Mesangial cell (primary cell): Measurements from ENCODE around the gene HIRIP3. TPM values are rescaled to one million over a fixed set of nuclear protein-coding genes. Genes with fewer than 3 reads are reported as not detected.

Experiments
- total RNA-seq: library from RNA; depleted of rRNA; stranded (reverse); fragments of >200 nt; gene quantifications from 2 replicates; pipeline ENCODE4 v1.2.3, GENCODE V29; 2015

Gene HIRIP3, protein sequence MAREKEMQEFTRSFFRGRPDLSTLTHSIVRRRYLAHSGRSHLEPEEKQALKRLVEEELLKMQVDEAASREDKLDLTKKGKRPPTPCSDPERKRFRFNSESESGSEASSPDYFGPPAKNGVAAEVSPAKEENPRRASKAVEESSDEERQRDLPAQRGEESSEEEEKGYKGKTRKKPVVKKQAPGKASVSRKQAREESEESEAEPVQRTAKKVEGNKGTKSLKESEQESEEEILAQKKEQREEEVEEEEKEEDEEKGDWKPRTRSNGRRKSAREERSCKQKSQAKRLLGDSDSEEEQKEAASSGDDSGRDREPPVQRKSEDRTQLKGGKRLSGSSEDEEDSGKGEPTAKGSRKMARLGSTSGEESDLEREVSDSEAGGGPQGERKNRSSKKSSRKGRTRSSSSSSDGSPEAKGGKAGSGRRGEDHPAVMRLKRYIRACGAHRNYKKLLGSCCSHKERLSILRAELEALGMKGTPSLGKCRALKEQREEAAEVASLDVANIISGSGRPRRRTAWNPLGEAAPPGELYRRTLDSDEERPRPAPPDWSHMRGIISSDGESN
- total RNA-seq: 5.7 and 21.7 TPM in 2 replicates

DNA sequence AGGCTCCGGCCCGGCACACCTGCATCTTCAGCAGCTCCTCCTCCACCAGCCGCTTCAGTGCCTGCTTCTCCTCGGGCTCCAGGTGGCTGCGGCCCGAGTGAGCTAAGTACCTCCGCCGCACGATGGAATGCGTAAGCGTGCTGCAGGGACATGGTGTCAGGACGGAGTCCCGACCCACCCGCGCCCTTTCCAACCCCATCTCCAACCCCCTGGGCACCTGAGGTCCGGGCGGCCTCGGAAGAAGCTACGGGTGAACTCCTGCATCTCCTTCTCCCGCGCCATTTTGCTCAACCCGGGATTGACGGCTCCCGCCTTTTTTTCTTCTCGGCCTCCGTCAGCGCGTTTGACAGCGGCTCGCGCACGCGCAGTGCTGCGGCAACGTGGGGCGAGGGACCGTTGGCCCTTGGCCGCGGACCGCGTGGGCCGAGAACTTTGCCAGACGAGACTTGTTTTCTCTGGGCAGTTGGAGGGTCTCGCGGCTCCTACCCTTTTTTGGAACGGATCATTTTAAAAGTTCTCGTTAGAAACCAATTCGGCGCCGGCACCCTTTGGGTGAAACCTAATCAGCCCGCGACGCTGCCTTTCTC, at the start of gene HIRIP3:
Gene HIRIP3 (minus strand): TSS at position 294 of the 587 bp plus-strand sequence. CDS start 12 bp downstream, at position 282.

DNA sequence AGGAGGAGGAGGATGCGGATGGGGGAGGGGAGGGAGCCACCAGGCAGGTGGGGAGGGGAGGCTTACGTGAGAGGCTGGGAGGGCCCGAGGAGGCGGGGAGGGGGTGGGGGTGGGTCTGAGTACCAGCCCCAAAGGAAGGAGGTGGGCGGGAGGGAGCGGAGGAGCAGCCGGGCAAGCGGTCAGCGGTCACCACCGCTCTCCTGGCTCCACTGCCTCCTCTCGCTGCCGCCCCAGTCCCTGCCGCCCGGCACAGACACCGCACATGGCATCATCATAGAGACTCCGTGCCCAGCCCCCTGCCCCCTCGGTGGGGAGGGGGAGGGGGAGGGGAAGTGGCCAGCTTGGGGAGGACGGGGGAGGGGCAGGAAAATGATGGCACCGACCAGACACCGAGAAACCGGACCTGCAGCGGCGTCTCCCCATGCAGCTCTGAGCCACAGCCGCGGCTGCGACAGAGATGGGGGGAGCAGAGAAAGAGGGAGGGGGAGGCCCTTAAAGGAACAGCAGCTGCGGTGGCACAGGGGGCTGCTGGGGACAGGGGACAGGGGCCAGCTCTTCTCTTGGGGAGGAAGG, 35.5 kb upstream of the HIRIP3 start, which contains the start of gene TLCD3B:
Gene TLCD3B (minus strand): TSS at position 431 of the 573 bp plus-strand sequence. CDS start 744 bp downstream, outside the sequence.

DNA sequence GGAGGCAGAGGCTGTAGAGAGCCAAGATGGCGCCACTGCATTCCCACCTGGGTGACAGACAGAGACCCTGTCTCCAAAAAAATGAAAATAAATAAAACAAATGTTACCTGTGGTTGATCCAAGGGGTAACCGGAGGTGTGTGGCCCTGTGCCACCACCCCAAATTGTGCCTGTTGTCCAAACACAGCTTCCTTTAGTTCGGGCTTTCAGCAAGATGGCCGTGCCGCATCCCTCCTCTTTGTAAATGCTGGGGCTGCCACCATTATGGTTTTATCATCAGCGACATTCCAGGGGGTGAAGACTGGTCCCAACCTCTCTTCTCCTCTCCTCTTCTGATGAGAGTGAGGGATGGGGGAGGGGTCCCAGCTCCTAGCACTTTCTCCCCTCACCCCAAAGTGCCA, 27.5 kb upstream of the HIRIP3 start, which contains the start of gene C16orf92:
Gene C16orf92 (plus strand): TSS at position 312 of the 400 bp plus-strand sequence. CDS start 143 bp downstream, outside the sequence.

DNA sequence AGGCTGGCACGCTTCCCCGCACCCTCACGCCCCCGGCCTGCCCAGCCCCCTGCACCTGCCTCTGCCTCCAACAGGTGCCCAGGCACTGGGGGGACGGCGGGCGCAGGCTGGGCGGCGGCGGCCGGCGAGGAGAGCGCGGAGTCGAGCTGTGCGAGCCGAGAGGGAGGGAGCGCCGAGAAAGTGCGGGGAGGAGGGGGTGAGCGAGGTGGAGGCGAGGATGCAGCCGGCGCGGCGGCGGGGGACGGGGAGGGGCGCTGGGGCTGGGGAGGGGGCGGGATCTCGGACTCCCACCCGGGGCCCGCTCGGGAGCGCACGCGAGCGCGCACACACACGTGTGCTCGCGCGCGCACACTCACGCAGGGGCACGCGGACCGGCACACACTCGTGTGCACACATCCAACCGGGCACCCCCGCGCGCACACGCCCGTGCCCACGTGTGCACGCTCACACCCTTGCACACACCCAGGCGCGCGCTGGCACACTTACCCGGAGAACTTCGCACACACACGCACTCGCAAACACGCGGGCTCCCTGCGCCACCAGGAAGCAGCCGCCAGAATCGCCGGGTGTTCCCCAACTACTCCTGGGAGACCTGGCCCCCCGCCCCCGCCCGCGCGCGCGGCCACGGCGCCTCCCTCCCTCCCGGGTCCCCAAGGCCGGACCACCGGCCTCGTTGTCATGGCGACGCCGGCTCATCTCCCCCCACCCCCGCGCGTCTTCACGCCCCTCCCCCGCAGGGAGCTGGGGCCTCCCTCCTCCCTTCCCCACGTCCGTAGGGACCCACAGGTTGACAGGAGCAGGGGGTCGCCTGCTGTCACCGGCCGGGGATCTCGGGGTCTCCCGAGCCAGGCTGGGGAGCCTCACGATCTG, 15.7 kb upstream of the HIRIP3 start, which contains the start of gene DOC2A:
Gene DOC2A (minus strand): TSS at position 184 of the 870 bp plus-strand sequence. CDS start 805 bp downstream, outside the sequence.

DNA sequence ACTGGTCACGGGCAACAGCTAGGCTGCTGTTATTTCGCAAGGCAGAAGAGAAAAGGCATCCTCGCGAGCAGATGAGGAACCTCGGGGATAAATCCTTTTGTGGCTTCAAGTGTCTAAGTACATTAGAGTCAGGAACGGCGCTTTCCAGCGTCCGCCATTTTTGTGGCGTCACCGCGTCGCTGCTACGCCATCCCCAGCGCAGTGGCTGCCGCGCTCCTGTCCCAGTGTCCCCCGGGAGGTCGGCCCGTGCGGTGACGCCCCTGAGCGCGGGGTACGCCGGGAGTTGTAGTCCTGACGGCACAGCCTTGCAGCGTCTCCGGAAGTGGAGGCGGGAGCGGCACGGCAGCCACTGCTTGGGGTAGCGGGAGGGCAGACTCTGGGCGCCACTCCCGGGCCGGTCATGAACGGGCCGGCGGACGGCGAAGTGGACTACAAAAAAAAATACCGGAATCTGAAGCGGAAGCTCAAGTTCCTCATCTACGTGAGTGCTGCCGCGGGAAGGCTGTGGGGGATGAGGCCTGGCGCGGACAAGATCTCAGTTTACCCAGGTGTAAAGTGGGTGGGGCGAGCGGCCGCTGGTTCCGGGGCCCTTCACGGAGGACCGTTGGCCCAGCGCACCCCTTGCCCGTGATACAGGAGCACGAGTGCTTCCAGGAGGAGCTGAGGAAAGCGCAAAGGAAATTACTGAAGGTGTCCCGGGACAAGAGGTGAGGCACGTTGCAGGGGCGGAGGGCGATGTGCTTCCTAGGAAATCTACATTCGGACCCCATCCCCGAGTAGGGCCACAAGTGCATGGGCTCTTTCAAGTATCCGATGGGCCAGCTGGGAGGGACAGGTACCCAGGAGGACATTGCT, 721 bp upstream of the HIRIP3 start, which contains the start of gene INO80E:
Gene INO80E (plus strand): TSS at position 331 of the 855 bp plus-strand sequence. CDS start 70 bp downstream, at position 401.

DNA sequence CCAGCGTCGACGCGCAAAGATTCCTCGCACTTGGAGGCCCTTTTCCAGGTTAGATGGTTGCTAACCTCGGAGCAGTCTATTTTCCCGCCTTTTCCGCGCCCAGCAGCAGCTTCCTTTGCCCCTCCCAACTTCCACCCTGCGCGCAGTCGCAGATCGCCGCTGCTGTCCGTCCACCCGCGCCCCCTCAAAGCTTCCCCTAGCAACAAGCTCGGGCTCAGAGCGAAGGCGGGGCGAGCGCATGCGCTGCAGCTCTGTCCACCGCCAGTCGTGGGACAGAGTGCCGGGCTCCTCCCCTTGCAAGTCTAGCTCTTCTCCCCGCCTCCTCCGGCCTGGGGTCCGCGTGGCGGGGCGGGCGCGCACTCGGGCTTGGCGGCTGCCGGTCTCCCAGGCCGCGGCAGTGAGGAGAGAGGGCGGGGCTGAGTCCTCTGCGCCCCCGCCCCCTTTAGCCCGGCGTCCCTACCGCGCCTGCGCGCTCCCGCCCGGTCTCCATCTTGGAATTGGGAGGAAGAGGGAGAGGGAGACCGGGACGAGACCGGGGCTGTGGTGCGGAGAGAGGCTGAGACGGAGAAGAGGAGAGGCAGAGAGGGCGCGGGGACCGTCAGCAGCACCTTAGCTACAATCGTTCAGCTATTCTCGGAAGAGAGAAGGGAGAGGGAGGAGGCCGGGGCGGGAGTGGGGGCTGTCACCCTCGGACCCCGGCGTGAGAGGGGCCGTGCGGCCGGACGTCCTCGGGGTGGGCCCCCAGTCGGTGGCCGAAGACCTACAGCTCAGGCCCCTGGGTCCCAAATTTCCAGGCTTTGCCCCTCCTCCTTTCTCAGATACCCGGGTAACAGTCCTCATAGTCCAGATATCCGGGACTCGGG, 21.8 kb downstream of the HIRIP3 start, which contains the start of gene TAOK2:
Gene TAOK2 (plus strand): TSS at position 485 of the 863 bp plus-strand sequence. CDS start 3,905 bp downstream, outside the sequence.

DNA sequence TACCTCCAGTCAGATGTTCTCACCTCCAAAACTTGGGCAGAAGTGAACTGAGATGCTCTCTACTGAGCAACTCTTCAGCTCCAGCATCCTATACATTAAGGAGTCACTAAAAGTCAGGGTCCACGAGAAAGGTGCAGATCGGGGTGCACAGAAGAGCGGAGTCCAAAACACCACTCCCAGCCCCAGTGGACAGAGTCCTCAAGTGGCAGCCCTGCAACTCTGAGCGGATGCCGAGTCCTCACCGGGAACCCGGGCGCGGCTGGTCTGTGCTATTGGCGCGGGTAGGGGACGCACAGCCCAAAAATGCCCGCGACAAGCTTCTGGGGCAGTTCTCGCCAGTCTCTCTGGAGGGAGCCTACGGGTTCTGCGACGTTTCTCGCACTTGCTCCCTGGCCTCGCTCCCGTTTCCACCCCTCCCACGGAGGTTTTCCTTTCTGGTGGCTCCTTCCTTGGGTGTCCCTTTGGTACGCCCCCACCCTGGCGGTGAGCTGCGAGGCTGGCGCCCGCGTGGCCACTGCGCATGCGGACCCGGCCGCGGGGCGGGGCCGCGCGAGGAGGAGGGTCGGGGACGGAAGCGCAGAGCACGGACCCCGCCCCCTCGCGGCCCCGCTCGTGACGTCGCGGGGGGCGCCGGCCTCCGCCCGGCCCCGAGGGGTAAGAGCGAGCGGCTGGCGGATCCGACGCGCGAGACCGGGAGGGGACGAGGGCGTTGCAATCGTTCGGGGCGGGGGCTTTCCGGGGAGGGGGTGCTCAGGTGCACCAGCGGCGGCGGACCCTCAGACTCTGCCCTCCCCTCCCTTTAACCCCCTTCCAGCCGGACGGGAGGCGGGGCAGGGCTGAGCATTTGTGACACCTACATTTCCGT, 33.7 kb downstream of the HIRIP3 start, which contains the start of gene TMEM219:
Gene TMEM219 (plus strand): TSS at position 601 of the 865 bp plus-strand sequence. CDS start 1,065 bp downstream, outside the sequence.

Other genes starting within 250 kb of the HIRIP3 start
- gene C16orf54, start 249.6 kb downstream of the HIRIP3 start, total RNA-seq: under 0.01 TPM in 1 of 2 replicates, not detected in the other
- not detected in 2 replicates for gene ZG16, start 217.4 kb downstream of the HIRIP3 start, total RNA-seq
- 19.4 and 130 TPM in 2 replicates for gene KIF22, start 204.9 kb downstream of the HIRIP3 start, total RNA-seq
- 482 and 486 TPM in 2 replicates for gene MAZ, start 189.1 kb downstream of the HIRIP3 start, total RNA-seq
- gene PRRT2, start 183.4 kb downstream of the HIRIP3 start, total RNA-seq: 0.25 and 0.98 TPM in 2 replicates
- gene PAGR1, start 179.5 kb downstream of the HIRIP3 start, total RNA-seq: 19.9 and 38.3 TPM in 2 replicates
- 178 and 255 TPM in 2 replicates for gene MVP, start 175.2 kb downstream of the HIRIP3 start, total RNA-seq
- gene CDIPT, start 132.4 kb downstream of the HIRIP3 start, total RNA-seq: 94.5 and 128 TPM in 2 replicates
- gene SEZ6L2, start 96.1 kb downstream of the HIRIP3 start, total RNA-seq: 13.0 and 66.6 TPM in 2 replicates
- 13.9 and 25.9 TPM in 2 replicates for gene ASPHD1, start 95.1 kb downstream of the HIRIP3 start, total RNA-seq
- 11.4 and 12.5 TPM in 2 replicates for gene KCTD13, start 69.4 kb downstream of the HIRIP3 start, total RNA-seq
- 89.3 and 173 TPM in 2 replicates for gene TMEM219, start 33.5 kb downstream of the HIRIP3 start, total RNA-seq
- 32.3 and 39.7 TPM in 2 replicates for gene TAOK2, start 21.7 kb downstream of the HIRIP3 start, total RNA-seq
- 39.2 and 97.6 TPM in 2 replicates for gene INO80E, start 624 bp upstream of the HIRIP3 start, total RNA-seq
- gene DOC2A, start 15.4 kb upstream of the HIRIP3 start, total RNA-seq: 0.49 and 0.76 TPM in 2 replicates
- not detected in 2 replicates for gene C16orf92, start 27.6 kb upstream of the HIRIP3 start, total RNA-seq
- gene TLCD3B, start 35.7 kb upstream of the HIRIP3 start, total RNA-seq: 0.13 and 0.98 TPM in 2 replicates
- 908 and 1,156 TPM in 2 replicates for gene ALDOA, start 70.1 kb upstream of the HIRIP3 start, total RNA-seq
- 111 and 141 TPM in 2 replicates for gene PPP4C, start 80.4 kb upstream of the HIRIP3 start, total RNA-seq
- gene TBX6, start 96.3 kb upstream of the HIRIP3 start, total RNA-seq: 1.4 TPM in 1 of 2 replicates, not detected in the other
- 17.4 and 95.1 TPM in 2 replicates for gene YPEL3, start 100.6 kb upstream of the HIRIP3 start, total RNA-seq
- gene GDPD3, start 117.9 kb upstream of the HIRIP3 start, total RNA-seq: 0.16 and 0.76 TPM in 2 replicates
- gene MAPK3, start 127.6 kb upstream of the HIRIP3 start, total RNA-seq: 35.7 and 64.1 TPM in 2 replicates
- gene CORO1A, start 188.0 kb upstream of the HIRIP3 start, total RNA-seq: 3.0 and 10.1 TPM in 2 replicates
- 122 and 439 TPM in 2 replicates for gene BOLA2B, start 198.0 kb upstream of the HIRIP3 start, total RNA-seq
- 92.7 and 110 TPM in 2 replicates for gene SLX1A, start 198.3 kb upstream of the HIRIP3 start, total RNA-seq
- 2.8 and 7.6 TPM in 2 replicates for gene SULT1A3, start 203.6 kb upstream of the HIRIP3 start, total RNA-seq